ENCODE measurements around the gene XIRP1.

Gene XIRP1

DNA sequence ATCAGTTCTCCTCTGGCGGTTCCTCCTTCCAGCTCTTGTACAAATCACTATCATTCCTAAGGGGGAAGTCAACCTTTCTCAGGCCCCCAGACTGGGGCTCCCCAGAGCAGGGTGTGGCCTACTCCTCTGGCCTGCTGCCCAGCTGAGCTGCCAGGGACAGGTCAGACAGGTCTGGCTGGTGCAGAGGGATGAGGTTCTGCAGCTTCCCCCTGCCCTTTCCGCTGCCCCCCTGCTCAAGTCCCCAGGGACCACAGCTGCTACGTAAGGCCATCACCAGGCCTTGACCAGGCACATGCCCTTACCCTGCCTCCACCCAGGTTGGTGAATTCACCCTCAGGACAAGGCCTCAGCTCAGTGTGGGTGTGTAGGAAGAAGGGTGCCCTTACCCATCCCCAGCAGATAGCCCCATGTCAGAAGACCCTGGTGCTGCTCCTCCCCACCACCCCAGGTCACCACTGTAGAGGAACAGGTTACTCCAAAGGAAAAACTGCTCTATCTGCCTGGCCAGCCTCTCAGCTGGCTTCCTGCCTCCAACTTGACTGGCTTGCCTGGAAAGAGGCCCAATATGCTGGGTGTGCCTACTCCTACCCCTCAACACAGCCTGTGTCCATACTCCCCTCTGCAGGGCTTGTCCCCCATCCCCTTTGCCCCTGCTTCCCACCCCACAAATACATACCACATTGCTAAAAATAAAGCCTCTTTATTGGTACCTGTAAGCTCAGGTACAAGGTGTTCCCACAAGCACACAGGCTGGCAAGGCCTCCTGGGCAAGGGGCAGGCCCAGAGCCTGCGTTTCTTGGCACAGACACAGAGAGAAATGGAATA, 51.0 kb downstream of the XIRP1 start:
- no peak overlapping the region for H3K4me3 ChIP-seq (ENCODE audit: control insufficient read depth, low read depth, low read length)
- no peak for DNase-seq (ENCODE audit: low read depth)
- TF ChIP-seq, protein P1, sequence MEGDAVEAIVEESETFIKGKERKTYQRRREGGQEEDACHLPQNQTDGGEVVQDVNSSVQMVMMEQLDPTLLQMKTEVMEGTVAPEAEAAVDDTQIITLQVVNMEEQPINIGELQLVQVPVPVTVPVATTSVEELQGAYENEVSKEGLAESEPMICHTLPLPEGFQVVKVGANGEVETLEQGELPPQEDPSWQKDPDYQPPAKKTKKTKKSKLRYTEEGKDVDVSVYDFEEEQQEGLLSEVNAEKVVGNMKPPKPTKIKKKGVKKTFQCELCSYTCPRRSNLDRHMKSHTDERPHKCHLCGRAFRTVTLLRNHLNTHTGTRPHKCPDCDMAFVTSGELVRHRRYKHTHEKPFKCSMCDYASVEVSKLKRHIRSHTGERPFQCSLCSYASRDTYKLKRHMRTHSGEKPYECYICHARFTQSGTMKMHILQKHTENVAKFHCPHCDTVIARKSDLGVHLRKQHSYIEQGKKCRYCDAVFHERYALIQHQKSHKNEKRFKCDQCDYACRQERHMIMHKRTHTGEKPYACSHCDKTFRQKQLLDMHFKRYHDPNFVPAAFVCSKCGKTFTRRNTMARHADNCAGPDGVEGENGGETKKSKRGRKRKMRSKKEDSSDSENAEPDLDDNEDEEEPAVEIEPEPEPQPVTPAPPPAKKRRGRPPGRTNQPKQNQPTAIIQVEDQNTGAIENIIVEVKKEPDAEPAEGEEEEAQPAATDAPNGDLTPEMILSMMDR (IDR thresholded peaks at IDR 0.05; ENCODE audit: control insufficient read depth, insufficient read depth, low read depth, low read length, missing control alignments) = no peak

DNA sequence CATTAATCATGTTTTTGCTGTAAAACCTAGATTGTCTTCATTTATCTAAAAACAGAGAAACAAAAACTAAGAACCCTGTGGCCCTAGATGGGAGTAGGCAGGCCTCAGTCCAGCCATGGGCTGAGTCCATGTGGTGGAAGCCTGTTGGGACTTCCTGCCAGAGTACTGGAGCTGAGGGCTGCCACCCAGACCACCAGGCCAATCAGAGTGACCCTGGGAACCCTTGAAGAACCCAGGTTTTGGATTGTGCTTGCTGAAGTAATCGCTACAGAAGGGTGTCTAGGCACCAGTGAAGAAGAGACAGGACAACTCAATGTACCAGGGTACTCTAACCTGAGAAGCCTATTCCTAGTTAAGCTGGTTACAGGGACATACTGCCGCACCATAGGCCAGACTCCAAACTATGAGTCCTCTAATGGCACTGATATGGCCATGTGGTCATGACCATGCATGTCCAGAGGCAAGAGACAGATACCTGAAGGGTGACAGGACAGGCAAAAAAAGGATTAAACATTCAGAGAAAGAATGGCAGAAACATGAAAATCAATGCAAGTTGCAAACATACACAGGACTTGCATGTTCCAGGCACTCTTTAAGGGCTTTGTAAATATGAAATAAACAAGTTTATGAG, 51.9 kb downstream of the XIRP1 start:
- no peak overlapping the region for H3K4me3 ChIP-seq (ENCODE audit: control insufficient read depth, low read depth, low read length)
- TF ChIP-seq, protein P1 (IDR thresholded peaks at IDR 0.05; ENCODE audit: control insufficient read depth, insufficient read depth, low read depth, low read length, missing control alignments) = no peak
- no peak for DNase-seq (ENCODE audit: low read depth)

DNA sequence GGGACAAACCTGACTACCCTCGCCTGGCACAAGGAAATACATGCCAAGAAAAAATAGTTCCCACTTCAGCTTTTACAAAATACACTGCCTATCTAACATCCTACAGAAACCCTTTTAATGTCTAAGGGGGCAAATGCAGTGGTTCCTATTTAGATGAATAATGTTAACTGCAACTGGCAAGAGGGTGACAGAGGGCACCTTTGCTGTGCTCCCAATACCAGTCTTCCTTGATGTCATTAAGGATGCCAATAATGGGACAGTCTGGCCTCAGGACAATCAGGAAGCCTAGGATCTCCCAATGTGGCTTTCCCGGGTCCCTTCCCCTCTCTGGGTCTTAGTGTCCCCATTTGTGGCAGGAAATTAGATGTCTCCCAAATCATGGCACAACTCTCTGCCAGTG, 53.0 kb downstream of the XIRP1 start:
- no peak overlapping the region for H3K4me3 ChIP-seq (ENCODE audit: control insufficient read depth, low read depth, low read length)
- no peak for DNase-seq (ENCODE audit: low read depth)
- TF ChIP-seq, protein P1 (IDR thresholded peaks at IDR 0.05; ENCODE audit: control insufficient read depth, insufficient read depth, low read depth, low read length, missing control alignments) = no peak

DNA sequence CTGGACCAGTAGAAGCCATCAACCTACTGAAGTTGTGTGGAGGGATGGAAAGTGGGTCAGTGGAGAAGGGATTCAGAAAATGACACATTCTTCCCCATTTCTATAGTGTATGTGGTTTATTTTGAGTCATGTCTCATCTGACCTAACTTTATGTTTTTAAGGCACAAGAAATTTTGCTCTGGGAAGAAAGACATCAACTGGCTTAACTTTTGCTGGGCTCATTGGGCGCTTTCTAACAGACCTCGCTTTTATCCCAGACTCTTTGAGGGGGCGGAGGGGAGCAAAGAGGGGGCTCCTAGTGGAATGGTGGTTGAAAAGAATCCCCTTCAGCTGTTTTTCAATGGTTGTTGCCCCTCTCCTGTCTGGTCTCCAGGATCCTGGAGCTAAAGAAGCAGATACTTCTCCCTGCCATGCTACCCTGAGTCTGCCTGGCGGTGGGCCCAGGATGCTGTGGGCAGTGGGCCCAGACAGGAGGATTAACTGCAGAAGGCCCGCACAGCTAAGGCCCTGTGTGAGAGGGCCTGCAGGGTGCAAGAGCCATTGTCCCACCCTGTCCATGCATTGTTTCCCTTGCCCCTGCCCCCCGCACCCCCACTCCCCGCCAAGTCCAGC, 53.5 kb downstream of the XIRP1 start:
- TF ChIP-seq, protein P1 (IDR thresholded peaks at IDR 0.05; ENCODE audit: control insufficient read depth, insufficient read depth, low read depth, low read length, missing control alignments) = no peak
- H3K4me3 ChIP-seq (ENCODE audit: control insufficient read depth, low read depth, low read length) = no peak overlapping the region
- DNase-seq (ENCODE audit: low read depth) = no peak

GRCh38 chr3:39137991-39138803, 54.2 kb downstream of the XIRP1 start:
- TF ChIP-seq, protein P1 (IDR thresholded peaks at IDR 0.05; ENCODE audit: control insufficient read depth, insufficient read depth, low read depth, low read length, missing control alignments) = no peak
- no peak for DNase-seq (ENCODE audit: low read depth)
- H3K4me3 ChIP-seq (ENCODE audit: control insufficient read depth, low read depth, low read length) = no peak overlapping the region

DNA sequence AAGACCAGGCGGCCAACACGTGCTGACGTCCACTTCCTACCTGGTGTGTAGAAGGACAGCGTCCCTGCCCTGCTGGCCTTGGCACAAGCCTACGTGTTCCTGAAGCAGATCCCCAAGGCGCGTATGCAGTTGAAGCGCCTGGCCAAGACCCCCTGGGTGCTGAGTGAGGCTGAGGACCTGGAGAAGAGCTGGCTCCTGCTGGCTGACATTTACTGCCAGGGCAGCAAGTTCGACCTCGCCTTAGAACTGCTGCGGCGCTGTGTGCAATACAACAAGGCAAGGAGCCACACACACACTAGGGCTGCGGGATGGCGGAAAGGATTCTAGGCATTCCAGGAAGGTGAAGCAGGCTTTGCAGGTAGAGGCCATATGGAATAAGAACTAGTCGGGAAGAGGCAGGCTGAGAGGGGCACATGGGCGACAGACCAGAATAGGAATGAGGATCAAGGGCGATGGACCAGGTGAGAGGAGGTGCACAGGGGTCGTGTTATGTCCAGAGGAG, 54.9 kb downstream of the XIRP1 start:
- TF ChIP-seq, protein P1 (IDR thresholded peaks at IDR 0.05; ENCODE audit: control insufficient read depth, insufficient read depth, low read depth, low read length, missing control alignments) = no peak
- H3K4me3 ChIP-seq (ENCODE audit: control insufficient read depth, low read depth, low read length) = no peak overlapping the region
- no peak for DNase-seq (ENCODE audit: low read depth)
